Keratinocyte (primary cell): ENCODE results near the gene PM20D2. TPM values are rescaled to one million over a fixed set of nuclear protein-coding genes. Genes with fewer than 3 reads are reported as not detected.
A peak's percentile ranks its signal among the peaks of the same experiment; 100 is the strongest.
"Not testable (repeated sequence)": the region's sequence is repeated elsewhere in the genome, so short reads cannot be mapped to it uniquely, and the experiment has no call there.

Experiments used
- DNase-seq: peaks from one replicate; pipeline ENCODE4 v3.0.0-alpha.2; 2011; ENCODE audit warnings: low read depth, missing footprints, low spot score
- FAIRE-seq: peaks from 2 replicates; lab custom pipeline; 2011; peaks lifted over from hg19 to GRCh38; lab: Jason Lieb, UNC
- H2AFZ ChIP-seq: 2 replicates; pipeline ENCODE4 v1.6.0; 2012; ENCODE audit warnings: low read length, control low read depth, inconsistent platforms; ENCODE audit not compliant: control insufficient read depth
- H3K27ac ChIP-seq: 2 replicates; pipeline ENCODE4 v1.5.1; 2011; ENCODE audit warnings: low read length; ENCODE audit not compliant: control insufficient read depth, insufficient read depth
- H3K27me3 ChIP-seq: 3 replicates; pipeline ENCODE4 v1.6.0; 2011; ENCODE audit warnings: low read length; ENCODE audit not compliant: control insufficient read depth, insufficient read depth; ENCODE audit errors: extremely low read depth
- H3K36me3 ChIP-seq, 2 experiments: 2 replicates in 1 of 2; 3 replicates in 1 of 2; pipeline ENCODE4 v1.5.1; 2011; ENCODE audit warnings: low read length in 2 of 2, mild to moderate bottlenecking in 1 of 2; ENCODE audit not compliant: control insufficient read depth in 2 of 2, insufficient read depth in 2 of 2; ENCODE audit errors: extremely low read depth in 1 of 2
- H3K4me1 ChIP-seq: 3 replicates; pipeline ENCODE4 v1.5.1; 2011; ENCODE audit warnings: low read length; ENCODE audit not compliant: control insufficient read depth, insufficient read depth; ENCODE audit errors: extremely low read depth
- H3K4me2 ChIP-seq: 3 replicates; pipeline ENCODE4 v1.6.0; 2011; ENCODE audit warnings: low read depth, low read length; ENCODE audit not compliant: control insufficient read depth, insufficient read depth; ENCODE audit errors: extremely low read depth
- H3K4me3 ChIP-seq, 3 experiments: fragments of 200-600 bp in 1 of 3; sonication (generic) in 1 of 3; 2 replicates in 2 of 3; 3 replicates in 1 of 3; pipeline ENCODE4 v1.5.1; 2011 to 2016; ENCODE audit warnings: low read length in 3 of 3, mild to moderate bottlenecking in 3 of 3, control low read depth in 2 of 3, inconsistent platforms in 1 of 3, low read depth in 1 of 3, mixed read lengths in 1 of 3, mixed run types in 1 of 3, moderate library complexity in 1 of 3; ENCODE audit not compliant: control insufficient read depth in 2 of 3, insufficient read depth in 2 of 3; ENCODE audit errors: extremely low read depth in 1 of 3
- H3K79me2 ChIP-seq: 2 replicates; pipeline ENCODE4 v1.6.0; 2012; ENCODE audit warnings: low read length; ENCODE audit not compliant: control insufficient read depth, insufficient read depth
- H3K9ac ChIP-seq: 3 replicates; pipeline ENCODE4 v1.6.0; 2011; ENCODE audit warnings: low read length; ENCODE audit not compliant: control insufficient read depth, insufficient read depth; ENCODE audit errors: extremely low read depth
- H3K9me1 ChIP-seq: 3 replicates; pipeline ENCODE4 v1.6.0; 2011; ENCODE audit warnings: low read length; ENCODE audit not compliant: control insufficient read depth, insufficient read depth; ENCODE audit errors: extremely low read depth
- H3K9me3 ChIP-seq: 2 replicates; pipeline ENCODE4 v1.5.1; 2012; ENCODE audit warnings: low read depth, low read length; ENCODE audit not compliant: control insufficient read depth
- H4K20me1 ChIP-seq: 3 replicates; pipeline ENCODE4 v1.6.0; 2011; ENCODE audit warnings: low read length; ENCODE audit not compliant: control insufficient read depth, insufficient read depth; ENCODE audit errors: extremely low read depth
- CTCF ChIP-seq, 3 experiments: IDR thresholded peaks in 1 of 3; conservative IDR thresholded peaks in 1 of 3; optimal IDR thresholded peaks in 1 of 3; 2 replicates in 2 of 3; 3 replicates in 1 of 3; pipeline versions ENCODE3 to v1.5.1; 2011; ENCODE audit warnings: low read length in 3 of 3, mild to moderate bottlenecking in 3 of 3, moderate library complexity in 2 of 3, control low read depth in 1 of 3, inconsistent platforms in 1 of 3; ENCODE audit not compliant: insufficient read depth in 2 of 3; ENCODE audit errors: extremely low read depth in 1 of 3
- EZH2 ChIP-seq: IDR thresholded peaks from one replicate; pipeline ENCODE4 v1.6.1; 2012; ENCODE audit warnings: inconsistent platforms, mild to moderate bottlenecking, low read length, moderate library complexity
- dilution Hi-C: fragments of 300-500 bp; cut with MboI; formaldehyde crosslinking; loops from one replicate; pipeline ENCODE4 v1.7.0; 2020; ENCODE audit warnings: low sequenced_read_pairs; ENCODE audit not compliant: extremely low pct_ligation_motif_present
- polyA plus RNA-seq, 5 experiments: library from polyadenylated mRNA; depleted of rRNA in 3 of 5; stranded (reverse) in 3 of 5; stranded (forward) in 1 of 5; unstranded in 1 of 5; fragments of >200 nt; gene quantifications; 1 replicate in 1 of 5; 2 replicates in 3 of 5; 3 replicates in 1 of 5; pipeline versions ENCODE4 v1.2.1 to v1.2.3, GENCODE V29; 2011 to 2012; ENCODE audit warnings: missing spikeins in 2 of 5, low read depth in 1 of 5, low replicate concordance in 1 of 5

PM20D2 gene
- polyA plus RNA-seq, 1 donor (not counting 4 experiments of a cell fraction or from before 2014, with no cell fraction given), result 7.9 TPM

DNA sequence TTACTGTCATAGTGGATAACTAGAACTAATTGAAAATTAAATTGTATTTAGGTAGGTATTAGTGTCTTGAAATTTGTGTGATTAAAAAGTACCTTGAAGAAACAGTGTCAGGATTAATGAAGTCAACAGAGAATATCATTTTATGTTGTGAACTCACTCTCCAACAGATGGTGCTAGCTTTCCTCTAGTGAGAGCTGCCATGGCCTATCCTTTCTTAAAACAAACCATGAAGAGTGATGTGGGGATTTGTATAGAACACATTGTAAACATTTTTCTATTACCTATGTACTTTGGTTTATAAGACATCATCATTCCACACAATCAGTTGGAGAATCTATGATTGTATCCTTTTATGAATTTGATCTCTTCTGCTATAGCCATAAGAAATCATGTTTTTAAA lies 23.2 kb upstream of the PM20D2 start:
- Histone ChIP-seq H3K4me3 (no peak overlapping the region), H3K9ac (no peak overlapping the region), H2AFZ (no peak overlapping the region), H3K4me2 (no peak overlapping the region), H3K36me3 (no peaks in the 10 kb centered on the region), H3K4me1 (no peaks in the 10 kb centered on the region), H3K27ac (no peak overlapping the region), H3K9me1 (no peaks in the 10 kb centered on the region), H3K27me3 (peaks cover 7% of the 10 kb centered on the region), H3K79me2 (no peaks in the 10 kb centered on the region), H4K20me1 (no peaks in the 10 kb centered on the region), H3K9me3 (no peaks in the 10 kb centered on the region)
- dilution Hi-C loops, result no loop called here
- DNase-seq (no peak), FAIRE-seq (no peak)
- no peak for TF ChIP-seq EZH2
- peak in 2 of 3 experiments; percentile 43 to 49 for TF ChIP-seq CTCF (optimal IDR thresholded peaks at IDR 0.05 in 1 of 3, IDR thresholded peaks at IDR 0.05 in 1 of 3, conservative IDR thresholded peaks at IDR 0.05 in 1 of 3; ENCODE audit: extremely low read depth in 1 of 3, insufficient read depth in 2 of 3, low read length in 3 of 3)

DNA sequence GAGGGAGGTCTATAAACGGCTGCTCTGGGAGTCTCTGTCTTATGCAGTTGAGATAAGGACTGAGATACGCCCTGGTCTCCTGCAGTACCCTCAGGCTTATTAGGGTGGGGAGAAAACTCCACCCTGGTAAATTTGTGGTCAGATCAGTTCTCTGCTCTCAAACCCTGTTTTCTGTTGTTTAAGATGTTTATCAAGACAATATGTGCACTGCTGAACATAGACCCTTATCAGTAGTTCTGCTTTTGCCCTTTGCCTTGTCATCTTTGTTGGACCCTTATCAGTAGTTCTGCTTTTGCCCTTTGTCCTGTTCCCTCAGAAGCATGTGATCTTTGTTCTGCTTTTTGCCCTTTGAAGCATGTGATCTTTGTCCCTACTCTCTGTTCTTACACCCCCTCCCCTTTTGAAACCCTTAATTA lies 17.6 kb upstream of the PM20D2 start:
- FAIRE-seq, H2AFZ ChIP-seq, H3K79me2 ChIP-seq, DNase-seq, H3K9me3 ChIP-seq, dilution Hi-C loops, H3K4me3 ChIP-seq, H3K36me3 ChIP-seq, H3K27ac ChIP-seq, H4K20me1 ChIP-seq, H3K4me2 ChIP-seq, H3K27me3 ChIP-seq, H3K9ac ChIP-seq, H3K9me1 ChIP-seq, H3K4me1 ChIP-seq: not testable (repeated sequence)

DNA sequence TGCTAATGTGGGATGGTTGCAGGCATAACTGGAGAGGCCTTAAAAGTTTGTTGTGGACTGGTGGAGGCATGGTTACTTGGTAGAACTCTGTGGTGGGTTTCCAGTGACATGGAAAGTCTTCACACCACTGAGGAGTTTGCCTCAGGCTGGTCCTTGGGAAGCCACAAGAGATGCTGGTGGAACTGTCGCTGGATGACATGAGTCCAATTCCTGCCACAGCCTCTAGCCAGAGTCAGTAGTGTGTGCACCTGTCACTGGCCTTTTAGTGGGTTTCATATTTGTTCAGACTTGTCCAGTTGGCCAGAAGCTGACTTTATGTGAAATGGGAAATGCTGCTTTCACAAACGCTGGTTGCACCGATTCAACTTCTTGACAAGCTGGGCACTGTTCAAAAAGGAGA lies 14.3 kb upstream of the PM20D2 start:
- H4K20me1 ChIP-seq, result no peaks in the 10 kb centered on the region

More for the DNA sequence above, 14.3 kb upstream of the PM20D2 start:
- no peak overlapping the region for H3K27ac ChIP-seq
- H3K79me2 ChIP-seq, result no peaks in the 10 kb centered on the region
- no peaks in the 10 kb centered on the region for H3K9me1 ChIP-seq
- no peaks in the 10 kb centered on the region for H3K36me3 ChIP-seq
- H3K4me1 ChIP-seq, result no peaks in the 10 kb centered on the region
- no peaks in the 10 kb centered on the region for H3K27me3 ChIP-seq
- no peak overlapping the region for H3K4me2 ChIP-seq
- H3K9ac ChIP-seq, result no peak overlapping the region
- no peak for TF ChIP-seq EZH2
- no peak for TF ChIP-seq CTCF (optimal IDR thresholded peaks at IDR 0.05 in 1 of 3, IDR thresholded peaks at IDR 0.05 in 1 of 3, conservative IDR thresholded peaks at IDR 0.05 in 1 of 3; ENCODE audit: extremely low read depth in 1 of 3, insufficient read depth in 2 of 3, low read length in 3 of 3)
- H3K4me3 ChIP-seq, result no peak overlapping the region
- dilution Hi-C loops, result no loop called here
- H2AFZ ChIP-seq, result no peak overlapping the region
- DNase-seq (no peak), FAIRE-seq (no peak)
- H3K9me3 ChIP-seq, result no peaks in the 10 kb centered on the region
